ENCODE measurements around the gene IFNGR2.
A peak's percentile ranks its signal among the peaks of the same experiment; 100 is the strongest.
"Not testable (repeated sequence)": the region's sequence is repeated elsewhere in the genome, so short reads cannot be mapped to it uniquely, and the experiment has no call there.

Gene IFNGR2, protein sequence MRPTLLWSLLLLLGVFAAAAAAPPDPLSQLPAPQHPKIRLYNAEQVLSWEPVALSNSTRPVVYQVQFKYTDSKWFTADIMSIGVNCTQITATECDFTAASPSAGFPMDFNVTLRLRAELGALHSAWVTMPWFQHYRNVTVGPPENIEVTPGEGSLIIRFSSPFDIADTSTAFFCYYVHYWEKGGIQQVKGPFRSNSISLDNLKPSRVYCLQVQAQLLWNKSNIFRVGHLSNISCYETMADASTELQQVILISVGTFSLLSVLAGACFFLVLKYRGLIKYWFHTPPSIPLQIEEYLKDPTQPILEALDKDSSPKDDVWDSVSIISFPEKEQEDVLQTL

DNA sequence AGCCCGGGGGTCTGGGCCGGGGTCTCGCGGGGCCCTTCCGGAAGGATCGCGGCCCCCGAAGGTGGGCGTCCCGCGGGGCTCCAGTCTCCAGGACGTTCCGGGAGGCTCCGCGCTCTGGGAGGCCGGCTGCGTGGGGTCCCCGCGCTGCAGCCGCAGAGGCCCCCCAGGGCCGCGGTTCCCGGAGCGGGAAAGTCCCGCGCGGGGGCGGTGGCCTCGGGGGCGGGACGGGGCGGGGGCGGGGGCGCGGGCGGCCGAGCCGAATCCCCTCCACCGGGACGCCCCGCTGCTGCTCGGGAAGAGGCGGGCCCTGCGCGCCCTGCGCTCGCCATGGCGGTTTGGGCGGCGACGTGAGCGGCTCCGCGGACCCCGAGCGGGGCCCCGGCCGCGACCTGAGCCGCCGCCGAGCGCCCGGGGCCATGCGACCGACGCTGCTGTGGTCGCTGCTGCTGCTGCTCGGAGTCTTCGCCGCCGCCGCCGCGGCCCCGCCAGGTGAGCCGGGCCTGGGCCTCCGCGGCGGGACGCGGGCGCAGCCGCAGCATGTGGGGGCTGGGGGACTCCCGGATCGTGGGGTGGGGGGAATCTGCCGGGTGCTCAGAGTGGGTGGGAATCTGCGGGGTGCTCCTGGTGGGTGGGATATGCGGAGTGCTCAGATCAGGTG is at the start of gene IFNGR2:
TSS of gene IFNGR2 (plus strand) at position 286 of the 658 bp plus-strand sequence. CDS start at position 417, 131 bp downstream.
- peak; percentile 22 for DNase-seq

DNA sequence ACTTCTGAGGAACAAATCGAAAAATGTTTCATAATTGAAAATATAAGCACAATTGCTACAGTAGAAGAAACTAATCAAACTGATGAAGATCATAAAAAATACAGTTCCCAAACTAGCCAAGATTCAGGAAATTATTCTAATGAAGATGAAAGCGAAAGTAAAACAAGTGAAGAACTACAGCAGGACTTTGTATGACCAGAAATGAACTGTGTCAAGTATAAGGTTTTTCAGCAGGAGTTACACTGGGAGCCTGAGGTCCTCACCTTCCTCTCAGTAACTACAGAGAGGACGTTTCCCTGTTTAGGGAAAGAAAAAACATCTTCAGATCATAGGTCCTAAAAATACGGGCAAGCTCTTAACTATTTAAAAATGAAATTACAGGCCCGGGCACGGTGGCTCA is 47.9 kb upstream of the IFNGR2 start:
- no peak for DNase-seq

DNA sequence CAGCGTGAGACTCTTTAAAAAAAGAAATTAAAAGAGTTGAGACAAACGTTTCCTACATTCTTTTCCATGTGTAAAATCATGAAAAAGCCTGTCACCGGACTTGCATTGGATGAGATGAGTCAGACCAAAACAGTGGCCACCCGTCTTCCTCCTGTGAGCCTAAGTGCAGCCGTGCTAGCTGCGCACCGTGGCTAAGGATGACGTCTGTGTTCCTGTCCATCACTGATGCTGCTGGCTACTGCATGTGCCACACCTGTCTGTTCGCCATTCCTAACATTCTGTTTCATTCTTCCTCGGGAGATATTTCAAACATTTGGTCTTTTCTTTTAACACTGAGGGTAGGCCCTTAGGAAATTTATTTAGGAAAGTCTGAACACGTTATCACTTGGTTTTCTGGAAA is 47.2 kb upstream of the IFNGR2 start:
- no peak for DNase-seq

DNA sequence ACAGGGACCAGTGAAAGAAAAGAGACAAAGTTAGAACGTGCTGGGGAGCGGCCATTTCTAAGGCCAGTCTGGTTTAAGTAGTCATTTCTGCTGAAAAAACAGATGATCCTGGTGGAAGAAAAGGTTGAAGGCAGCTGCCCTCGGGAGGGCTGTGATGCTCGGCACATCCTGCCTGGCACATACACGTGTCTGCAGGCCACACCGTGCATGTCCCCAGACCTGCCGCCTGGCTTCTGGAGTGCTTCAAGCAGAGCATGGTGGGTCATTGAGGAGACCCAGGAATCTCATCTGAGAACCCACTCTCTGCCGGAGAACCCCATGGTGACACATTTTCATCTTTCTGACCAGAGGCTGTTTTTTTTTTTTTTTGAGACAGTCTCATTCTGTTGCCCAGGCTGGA is 46.0 kb upstream of the IFNGR2 start:
- no peak for DNase-seq

DNA sequence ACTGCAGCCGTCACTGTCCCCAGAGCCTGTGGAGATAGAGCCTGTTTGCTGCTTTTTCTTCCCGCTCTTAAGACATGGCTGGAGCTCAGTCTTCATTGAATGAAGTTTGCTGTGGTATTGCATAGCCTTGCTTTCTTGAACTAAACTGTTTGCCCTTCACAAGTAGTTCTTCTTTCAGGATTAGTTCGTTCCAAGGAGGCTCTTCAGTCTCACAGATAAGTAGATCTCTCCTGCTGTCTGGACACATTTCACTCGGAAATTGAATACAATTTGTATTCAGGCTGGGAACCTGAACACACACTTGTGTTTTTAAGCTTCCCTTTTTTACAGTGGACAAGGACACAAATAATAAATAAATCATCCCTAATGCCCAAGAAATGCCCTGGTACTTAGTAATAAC is 43.8 kb upstream of the IFNGR2 start:
- DNase-seq, result no peak

DNA sequence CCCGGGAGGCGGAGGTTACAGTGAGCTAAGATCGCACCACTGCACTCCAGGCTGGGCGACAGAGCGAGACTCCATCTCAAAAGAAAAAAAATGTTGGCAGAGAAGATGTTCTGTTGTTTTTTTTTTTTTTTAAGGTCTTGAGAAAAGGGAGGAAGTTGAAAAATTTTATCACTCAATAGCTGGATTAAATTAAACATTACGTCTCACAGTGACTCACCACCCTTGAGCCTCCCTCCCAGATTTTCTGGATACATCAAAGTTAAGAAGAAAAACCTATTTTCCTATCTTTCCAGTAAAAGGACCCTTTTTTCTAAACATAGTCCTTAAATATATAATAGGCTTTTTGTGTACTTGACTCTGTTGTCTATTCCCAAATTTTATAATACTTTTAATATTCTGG is 42.9 kb upstream of the IFNGR2 start:
- DNase-seq, result no peak

DNA sequence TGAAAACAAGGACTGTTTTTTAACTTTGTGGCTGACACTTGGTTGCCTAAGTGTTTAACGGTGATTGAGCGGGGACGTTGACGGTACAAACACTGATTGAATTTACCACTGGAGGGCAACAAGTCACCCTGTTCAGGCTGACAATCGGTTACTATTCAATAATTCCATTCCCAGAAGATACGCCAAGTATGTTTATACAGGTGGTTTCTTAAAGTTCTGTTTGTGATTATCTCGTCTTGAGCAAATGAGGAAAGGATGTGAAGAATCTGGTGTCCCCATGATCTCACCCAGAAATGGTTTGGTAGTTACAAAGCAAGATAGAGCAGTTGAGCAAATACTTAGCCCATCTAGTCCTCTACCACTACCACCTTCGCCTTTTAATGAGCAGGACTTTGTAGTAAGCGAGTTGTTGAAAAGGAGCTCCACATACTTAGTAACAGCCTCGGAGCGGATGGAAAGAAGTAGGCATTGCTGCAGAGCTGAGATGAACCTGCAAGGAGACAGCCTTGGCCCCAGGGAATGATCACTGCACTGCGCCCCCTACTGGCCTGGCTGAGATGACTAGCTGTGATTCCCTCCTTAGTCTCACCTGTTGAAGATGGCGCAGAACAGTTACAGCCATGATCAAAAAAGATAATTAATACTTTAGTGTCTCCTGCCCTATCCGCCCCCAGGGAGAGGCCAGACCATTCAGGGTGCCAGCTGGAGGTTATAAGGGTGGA is 42.2 kb upstream of the IFNGR2 start:
- DNase-seq, result peak; percentile 45

DNA sequence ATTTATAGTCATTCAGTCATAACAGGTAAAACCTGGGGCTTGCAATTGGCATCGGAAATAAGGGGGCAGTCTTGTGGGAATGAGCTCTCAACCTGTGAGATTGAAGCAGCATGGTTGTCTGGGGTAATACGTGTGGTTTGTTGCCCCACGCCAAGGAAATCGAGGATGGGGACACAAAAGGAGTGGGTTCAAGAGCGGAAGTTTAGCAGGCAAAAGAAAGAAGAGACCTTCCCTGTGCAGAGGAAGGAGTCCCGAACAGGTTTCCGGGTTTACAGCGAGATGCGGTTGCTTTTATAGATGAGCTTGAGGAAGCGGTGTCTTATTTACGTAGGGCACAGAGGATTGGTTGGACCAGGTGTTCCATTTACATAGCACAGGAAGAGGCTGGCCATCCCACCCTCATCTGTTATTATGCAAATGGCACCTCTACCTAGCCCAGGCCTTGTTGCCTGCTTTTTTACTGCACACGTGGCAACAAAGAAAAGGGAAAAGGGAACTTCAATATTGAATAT is 41.1 kb upstream of the IFNGR2 start:
- no peak for DNase-seq

DNA sequence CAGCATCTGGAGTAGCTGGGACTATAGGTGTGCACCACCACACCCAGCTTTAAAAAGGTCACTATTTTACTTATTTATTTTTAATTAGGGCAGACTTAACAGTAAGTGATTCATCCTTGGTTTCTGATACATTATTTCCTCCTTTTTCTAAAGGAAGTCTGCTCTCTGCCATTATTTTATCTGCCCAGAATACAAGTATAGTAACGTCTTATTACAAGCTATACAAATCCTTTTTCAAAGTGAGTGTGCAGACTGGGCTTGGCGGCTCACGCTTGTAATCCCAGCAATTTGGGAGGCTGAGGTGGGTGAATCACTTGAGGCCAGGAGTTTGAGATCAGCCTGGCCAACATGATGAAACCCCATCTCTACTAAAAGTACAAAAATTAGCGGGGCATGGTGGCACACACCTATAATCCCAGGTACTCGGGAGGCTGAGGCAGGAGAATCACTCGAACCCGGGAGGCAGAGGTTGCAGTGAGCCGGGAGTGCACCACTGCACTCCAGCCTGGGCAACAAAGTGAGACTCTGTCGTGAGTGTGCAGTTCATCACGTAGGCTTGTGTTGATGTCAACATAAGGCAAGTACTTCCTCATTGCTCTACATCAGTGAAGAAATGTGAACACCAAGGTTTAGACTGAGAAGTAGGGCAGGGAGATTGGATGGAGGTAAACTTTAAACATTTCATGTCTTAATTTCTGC is 39.2 kb upstream of the IFNGR2 start:
- not testable (repeated sequence) for DNase-seq

DNA sequence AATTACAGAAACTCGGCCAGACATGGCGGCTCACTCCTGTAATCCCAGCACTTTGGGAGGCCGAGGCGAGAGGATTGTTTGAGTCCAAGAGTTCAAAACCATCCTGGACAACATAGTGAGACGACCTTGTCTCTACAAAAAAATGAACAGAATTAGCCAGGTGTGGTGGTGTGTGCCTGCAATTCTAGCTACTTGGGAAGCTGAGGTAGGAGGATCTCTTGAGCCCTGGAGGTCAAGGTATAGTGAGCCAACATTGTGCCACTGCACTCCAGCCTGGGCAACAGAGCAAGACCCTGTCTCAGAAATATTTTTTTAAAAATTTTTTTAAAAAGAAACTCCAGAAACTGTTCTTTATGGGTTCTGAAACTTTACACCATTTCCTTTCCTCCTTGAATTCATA is 38.4 kb upstream of the IFNGR2 start:
- DNase-seq, result no peak

DNA sequence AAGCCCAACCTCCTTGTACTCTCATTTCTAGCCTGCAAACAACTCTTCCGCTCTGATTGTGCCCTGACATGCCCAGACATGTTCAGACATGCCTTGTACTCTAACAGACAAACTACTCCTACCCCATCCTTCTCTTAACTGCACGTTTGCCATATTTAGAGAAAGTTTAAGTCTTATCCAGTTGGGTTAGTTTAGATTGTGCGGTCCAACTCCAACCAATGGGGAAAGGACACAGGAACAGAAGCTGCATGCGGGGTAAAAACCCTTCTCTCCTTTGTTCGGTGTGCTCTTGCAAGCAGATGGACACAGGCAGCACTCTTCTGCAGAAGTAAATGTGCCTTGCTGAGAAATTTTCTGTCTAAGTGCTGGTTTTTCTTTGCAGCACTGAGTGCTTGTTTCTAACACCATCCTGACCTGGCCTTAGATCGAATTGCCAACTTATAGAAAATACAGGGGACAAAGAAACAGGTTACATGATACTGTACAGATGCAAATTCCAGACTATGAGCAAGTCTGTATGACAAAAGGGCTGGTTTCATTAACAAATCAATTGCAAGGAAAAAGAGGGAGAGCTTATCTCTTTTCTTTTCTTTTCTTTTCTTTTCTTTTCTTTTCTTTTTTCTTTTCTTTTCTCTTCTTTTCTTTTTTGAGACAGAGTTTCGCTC is 35.8 kb upstream of the IFNGR2 start:
- DNase-seq, result no peak

DNA sequence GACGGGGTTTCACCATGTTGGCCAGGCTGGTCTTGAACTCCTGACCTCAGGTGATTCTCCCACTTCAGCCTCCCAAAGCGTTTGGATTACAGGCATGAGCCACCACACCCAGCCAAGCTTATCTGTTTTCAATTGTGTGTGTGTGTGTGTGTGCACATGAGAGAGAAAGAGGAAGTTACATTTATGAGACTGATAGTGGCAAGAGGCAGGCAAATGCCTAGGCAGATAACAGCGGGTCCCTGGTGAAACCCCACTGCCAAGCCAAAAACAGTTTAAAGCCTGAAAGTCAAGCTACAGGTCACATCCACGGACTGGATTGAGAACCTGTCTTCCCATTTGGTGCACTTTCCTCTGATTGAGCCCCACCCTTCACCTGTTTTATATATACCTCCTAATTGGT is 35.1 kb upstream of the IFNGR2 start:
- DNase-seq, result no peak

DNA sequence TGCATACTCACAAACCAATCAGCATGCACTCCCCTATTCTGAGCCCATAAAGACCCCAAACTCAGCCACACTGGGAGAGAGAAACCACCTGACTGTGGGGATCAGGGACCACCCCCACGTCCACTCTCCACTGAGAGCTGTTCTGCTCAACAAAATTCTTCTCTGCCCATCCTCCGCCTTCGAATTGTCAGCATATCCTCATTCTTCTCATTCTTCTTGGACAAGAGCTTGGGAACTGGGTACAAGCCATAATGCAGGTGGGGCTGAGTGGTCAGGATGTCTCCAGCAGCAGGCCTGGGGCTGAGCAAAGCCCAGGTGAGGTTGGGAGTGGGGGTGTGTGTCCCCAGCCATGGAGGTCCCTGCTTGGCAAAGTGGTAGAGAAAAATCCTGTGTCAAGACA is 34.6 kb upstream of the IFNGR2 start:
- no peak for DNase-seq

DNA sequence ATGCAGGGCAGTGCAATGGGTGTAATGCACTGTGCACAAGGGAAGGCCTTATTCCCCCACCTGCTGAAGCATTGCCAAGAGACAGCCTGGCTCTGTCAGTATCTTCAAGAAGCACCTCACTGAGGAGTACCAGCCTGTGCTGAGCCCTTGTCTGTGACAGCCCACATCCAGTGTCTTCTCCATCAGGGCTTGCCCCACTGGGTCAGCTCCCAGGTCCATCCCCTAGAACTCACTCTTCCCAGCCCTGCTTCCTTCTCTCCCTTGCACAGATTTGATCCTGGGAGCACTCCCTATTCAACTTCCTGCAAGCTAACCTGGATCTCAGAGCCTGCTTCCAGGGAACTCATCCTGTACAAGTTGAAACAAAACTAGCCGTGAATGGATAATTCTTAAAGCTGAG is 33.6 kb upstream of the IFNGR2 start:
- no peak for DNase-seq

DNA sequence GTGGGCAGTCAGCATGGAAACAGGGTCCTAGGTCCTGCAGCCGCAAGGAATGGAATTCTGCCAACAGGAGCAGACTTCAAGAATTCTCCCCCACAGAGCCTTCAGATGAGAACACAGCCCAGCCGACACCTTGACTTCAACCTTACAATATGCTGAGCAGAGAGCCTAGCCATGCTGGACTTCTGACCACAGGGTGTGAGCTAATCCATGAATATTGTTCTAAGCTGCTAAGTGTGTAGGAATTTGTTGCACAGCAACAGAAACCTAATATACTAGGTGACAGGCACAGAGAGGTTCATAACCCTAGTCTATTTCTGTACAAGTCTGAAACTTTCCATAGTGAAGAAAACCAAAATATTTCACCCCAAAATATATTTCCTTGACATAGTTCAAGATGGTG is 32.9 kb upstream of the IFNGR2 start:
- no peak for DNase-seq

DNA sequence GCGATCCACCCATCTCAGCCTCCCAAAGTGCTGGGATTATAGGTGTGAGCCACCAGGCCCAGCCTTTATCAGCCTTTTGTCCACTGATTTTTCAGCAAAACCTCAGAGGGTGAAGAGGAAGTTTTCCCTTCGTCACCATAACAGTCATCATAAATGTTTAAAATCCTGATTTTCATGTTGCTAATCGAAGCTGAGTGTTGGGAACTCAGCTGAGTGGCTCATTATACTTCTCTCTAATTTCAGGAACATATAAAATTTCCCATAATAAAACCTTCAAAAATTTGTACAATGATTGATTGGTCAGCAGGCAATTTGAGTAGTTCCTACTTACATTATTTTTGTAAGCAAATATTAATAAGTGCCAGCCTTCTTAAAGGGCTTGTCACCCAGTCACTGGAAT is 31.8 kb upstream of the IFNGR2 start:
- no peak for DNase-seq

DNA sequence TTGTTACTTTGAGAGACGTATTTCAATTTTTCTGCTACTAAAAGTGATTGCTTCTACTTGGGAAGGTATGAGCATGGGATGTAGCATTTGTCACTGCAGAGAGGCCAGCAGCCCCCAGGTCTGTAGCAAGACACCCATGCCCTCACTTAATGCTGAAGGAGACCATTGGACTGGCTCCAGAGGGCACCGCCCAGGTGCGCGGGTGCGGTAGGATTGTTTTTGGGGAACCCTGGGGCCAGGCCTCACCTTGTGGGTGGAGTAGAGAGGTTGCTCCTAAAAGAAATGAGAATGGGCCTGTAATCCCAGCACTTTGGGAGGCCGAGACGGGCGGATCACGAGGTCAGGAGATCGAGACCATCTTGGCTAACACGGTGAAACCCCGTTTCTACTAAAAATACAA is 30.6 kb upstream of the IFNGR2 start:
- DNase-seq, result no peak

DNA sequence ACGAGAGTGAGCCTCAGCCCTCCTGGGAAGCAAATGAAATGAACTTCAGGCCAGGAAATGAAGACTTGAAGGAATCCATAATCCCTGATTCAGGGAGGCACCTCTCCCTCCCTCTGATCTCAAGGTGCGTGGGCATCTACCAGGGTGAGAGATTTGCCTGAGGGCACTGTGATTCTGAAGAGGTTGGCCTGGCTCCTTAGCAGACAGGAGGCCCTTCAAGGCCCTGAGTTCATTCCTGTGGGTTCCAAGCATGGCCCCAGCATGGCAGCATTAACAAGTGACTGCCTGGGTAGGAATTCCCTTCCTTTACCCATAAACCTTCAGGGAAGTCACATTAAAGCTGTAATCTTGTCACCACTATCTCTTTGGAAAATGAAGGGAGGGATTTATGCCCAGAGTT is 29.8 kb upstream of the IFNGR2 start:
- no peak for DNase-seq

DNA sequence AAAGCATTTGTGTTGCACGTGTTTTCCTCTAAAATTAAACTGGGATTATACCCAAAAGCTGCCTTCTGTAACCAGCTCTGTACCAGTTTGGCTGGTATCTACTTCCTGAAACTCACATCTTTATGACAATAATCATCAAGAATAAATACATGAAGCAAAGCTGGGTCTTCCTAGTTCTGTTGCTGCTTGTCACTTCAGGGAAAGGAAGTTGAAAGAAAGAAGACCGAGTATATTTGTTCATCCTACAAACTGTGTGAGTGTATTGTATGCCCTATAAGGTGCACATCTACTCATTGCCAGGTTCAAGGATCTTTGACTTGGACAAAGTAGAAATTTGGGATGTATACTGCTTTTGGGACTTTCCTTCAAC is 29.1 kb upstream of the IFNGR2 start:
- DNase-seq, result no peak

DNA sequence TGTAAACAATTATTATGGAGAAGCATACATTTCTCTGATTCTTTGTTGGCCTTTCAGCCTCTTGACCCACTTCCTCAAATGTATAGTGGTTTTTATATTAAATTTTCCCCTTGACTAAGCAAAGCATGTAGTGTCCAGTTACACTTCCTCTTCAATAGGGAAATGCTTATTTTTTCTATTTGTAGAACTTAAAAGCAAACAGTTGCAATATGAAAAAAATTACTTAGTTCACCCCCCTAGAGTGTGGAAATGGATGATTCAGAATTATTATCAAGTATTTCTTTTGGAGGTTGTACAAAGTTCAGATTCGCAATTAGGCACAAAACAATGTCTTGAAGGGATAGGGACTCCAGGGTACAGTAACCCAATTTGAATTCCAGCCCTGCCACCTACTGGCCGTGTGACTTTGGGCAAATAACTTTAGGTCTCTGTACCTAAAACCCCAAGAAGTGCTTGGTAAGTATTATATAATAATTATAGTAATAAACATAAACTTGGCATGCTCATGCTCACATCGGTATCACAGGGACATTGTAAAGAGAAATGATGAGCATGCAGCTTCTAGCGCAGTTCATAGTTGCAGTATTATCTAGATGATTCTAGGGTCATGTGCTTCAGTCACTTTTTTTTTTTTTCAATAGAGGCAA is 28.6 kb upstream of the IFNGR2 start:
- peak; percentile 17 for DNase-seq

DNA sequence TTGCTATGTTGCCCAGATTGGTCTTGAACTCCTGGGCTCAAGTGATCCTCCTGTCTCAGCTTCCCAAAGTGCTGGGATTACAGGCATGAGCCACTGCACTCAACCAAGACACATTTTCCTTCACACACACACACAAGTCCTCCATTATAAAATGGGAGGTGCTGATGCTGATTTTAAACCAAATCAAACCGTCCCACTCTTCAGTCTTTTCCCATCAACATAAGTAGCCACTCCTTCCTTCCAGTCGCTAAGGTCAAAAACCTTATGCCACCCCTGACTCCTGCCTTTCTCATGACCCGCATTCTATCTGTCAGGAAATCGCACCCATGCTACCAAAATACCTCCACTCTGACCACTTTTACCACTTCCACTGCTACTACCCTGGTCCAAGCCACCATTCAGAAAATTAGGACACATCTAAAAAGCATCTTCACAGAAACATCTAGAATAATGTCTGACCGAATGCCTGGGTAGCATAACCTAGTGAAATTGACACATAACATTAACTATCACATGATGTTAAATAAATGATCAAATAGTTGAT is 28.0 kb upstream of the IFNGR2 start:
- no peak for DNase-seq
